H4 (cell line): ENCODE results near the gene WDFY3. TPM values are rescaled to one million over a fixed set of nuclear protein-coding genes. Genes with fewer than 3 reads are reported as not detected.
"Not testable (repeated sequence)": the region's sequence is repeated elsewhere in the genome, so short reads cannot be mapped to it uniquely, and the experiment has no call there.

Experiments
- DNase-seq: peaks from one replicate; pipeline ENCODE4 v3.0.0-alpha.2; 2015; ENCODE audit warnings: low spot score
- total RNA-seq: library from RNA; depleted of rRNA; stranded (reverse); fragments of >200 nt; shearing (Covaris generic); gene quantifications from 2 replicates; pipeline ENCODE4 v1.2.3, GENCODE V29; 2014

Gene WDFY3
- total RNA-seq, 1 experiment from 2014 or later, result 13.9 TPM

GRCh38 chr4:84857296-84857695 lies 109.2 kb downstream of the WDFY3 start:
- no peak for DNase-seq

GRCh38 chr4:84856468-84857049 lies 109.9 kb downstream of the WDFY3 start:
- no peak for DNase-seq

DNA sequence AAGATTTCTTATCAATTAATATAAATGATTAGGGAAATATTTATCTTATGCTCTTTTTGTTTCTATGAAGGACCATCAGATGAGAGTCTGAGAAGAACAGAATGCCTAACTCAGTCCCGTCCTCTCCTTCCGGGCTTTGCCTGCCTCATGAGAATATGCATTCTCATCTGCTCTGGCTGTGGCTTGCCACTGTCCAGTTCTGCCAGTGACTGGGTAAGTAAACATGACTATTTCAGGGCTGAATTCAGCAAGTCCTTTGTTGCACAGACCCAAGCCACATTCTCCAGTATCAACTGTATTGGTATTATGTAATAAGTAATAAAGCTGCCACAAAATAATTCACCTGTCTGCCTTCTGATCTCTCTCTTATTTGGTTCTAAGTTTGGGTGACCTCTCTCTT lies 110.7 kb downstream of the WDFY3 start:
- DNase-seq, result no peak

DNA sequence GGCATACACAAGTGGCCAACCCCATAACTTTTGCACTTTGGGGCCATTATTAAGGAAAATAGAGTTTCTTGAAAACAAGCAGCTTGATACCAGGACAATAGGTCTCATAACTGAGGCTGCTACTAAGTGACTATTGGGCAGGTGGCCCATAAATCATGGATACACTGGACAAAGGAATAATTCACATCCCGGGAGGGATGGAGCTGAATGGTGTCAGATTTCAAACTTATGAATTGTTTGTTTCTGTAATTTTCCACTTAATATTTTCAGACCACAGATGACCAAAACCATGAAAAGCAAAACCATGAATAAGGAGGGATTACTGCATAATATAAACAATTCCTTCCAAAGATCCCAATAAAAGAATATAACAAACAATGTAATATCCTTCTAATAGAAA lies 114.4 kb downstream of the WDFY3 start:
- DNase-seq, result no peak

DNA sequence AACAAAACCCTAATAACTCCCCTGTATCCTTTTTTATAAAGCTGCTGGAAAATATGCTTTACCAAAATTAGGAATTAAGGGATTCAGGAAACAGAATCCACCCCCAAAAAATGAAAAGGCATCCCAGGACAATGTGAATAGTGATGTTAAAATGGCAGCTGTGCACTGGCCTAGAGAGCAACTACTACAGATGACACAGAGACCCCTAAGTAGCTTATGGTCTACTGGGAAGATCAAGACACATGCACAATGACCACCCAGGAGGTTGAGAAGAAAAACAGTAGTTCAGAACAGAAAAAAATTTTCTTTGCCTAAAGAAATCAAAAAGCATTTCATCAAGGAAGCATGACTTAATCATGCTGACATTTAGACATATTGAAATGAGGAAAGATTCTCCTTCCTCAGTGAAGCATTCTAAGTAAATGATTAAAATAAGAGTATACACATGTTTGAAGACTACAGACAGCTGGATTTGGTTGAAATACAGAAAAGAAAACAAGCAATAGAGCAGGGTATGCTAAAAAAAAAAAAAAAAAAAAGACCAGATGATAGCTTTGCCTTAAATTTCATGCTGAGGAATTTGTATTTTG lies 117.3 kb downstream of the WDFY3 start:
- no peak for DNase-seq

GRCh38 chr4:84848432-84848831 lies 118.1 kb downstream of the WDFY3 start:
- DNase-seq, result no peak

DNA sequence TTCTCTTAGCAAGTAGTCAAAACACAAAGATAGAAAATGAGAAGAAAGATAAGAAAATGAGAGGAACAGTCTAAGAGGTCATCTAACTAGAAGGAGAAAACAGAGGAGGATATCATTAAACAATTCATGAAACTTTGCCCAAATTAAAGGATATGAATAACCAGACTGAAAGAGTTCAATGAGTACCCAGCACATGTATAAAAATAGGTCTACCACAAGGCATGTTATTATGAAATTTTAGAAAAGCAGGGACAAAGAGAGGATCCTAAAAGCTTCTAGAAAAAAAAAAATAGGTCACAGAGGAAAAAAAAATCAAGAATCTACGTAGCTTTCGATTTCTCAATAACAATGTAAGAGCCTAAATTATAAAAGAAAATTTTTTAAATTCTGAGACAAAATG lies 118.5 kb downstream of the WDFY3 start:
- no peak for DNase-seq

- DNase-seq, result no peak
Observed at GRCh38 chr4:84846985-84847384, 119.5 kb downstream of the WDFY3 start.

DNA sequence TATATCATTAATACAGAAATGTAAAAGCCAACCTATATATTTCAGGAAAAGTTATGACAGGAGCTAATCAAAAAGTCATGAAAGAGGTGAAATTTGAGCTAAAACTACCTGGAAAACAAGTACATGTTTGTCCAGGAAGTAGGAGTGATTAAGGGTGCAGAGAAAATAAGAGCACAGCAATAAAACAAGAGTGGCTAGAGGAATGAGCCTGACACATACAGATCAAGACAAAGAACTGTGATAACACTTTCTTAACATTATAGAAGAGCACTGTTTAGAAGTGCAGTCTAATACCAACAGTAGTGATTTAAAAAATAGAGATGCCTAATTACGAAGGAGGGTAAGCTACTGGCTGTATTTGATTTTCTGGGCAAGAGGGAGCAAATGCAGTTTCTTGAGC lies 125.1 kb downstream of the WDFY3 start:
- DNase-seq, result no peak

DNA sequence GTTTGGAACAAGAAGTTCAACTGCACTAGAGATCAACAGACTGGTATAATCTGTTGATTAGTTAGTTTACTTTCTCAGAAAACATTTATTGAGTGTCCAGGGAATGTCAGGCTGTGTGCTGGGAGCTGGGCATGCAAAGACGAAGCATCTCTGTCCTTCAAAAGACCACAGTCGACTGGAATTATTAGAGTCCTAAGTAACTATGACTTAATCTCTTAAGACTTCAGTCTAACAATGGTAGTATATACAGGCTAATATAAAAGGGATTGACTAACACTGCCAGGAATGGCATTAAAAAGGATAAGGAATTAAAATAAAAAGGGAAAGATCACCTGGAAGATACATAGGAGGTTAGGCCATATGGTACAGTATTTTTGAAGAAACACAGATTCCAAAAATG lies 128.7 kb downstream of the WDFY3 start:
- no peak for DNase-seq

DNA sequence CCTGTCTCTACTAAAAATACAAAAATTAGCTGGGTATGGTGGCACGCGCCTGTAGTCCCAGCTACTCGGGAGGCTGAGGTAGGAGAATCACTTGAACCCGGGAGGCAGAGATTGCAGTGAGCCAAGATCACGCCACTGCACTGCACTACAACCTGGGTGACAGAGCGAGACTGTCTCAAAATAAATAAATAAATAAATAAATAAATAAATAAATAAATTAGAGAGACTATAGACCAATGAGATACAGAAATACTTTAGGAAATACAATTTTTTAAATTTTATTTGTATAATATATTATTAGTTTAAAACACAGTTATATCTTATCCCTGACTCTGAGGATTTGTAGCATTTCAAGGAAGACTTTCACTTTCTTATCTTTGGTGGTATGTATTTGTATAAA lies 136.9 kb downstream of the WDFY3 start:
- not testable (repeated sequence) for DNase-seq

DNA sequence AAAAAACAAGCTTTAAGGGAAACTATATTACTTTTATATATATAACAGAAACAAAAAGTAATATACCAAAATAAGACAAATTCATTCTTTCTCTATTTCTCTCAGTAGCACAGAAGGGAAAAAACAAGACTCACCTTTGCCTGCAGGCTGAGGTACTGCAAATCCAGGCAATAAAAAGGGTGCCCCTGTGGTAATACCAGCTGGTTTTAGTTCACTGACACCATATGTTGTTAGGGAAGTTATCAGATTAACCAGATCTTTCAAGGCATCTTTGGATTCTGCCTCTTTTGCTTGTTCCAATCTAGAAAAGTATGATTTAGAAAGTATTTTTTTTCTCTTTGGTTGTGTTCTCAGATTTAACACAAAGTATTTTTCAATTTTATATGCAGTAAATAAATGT lies 139.8 kb downstream of the WDFY3 start:
- DNase-seq, result no peak

GRCh38 chr4:84825701-84826341 lies 140.7 kb downstream of the WDFY3 start:
- no peak for DNase-seq

DNA sequence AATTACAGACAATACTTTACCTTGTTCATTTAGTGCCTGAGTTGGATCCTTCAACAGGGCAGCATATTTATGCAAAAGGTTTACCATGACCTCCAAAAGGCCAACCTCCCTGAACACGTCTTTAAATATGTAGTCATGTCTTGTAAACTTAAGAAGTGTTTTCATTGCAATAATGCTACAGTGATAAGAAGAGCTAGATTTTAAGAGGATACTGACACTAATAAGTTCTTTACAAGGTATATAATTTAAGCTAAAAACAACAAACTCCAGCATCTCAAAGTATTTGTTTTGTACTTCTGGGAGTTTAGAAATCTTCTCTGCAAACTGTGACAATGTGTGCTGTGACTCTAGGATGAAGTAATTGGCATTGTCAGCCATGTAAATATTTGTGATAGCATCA lies 145.4 kb downstream of the WDFY3 start:
- DNase-seq, result no peak

- DNase-seq, result peak; percentile 72
Observed at GRCh38 chr4:84814094-84814750, 152.3 kb downstream of the WDFY3 start.

DNA sequence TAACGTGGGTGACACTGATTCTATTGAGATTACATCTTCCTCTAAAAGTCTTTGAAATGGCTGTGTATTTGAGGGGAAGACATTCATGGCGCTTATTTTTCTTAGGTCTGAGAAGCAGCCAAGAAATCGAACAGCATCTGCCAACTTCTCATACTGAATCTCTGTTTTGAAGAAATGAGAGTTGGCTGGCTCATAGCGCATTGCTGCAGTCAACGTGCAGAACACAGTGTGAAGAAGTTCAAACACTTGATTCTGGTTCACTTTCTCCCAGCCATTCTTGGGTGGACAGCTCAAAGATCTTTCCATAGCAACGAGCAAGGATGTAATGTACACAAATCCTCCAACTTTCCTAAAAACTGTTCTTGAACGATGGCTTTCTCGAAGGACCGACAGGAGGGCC lies 156.5 kb downstream of the WDFY3 start:
- DNase-seq, result no peak

- DNase-seq, result no peak
Observed at GRCh38 chr4:84808332-84808731, 158.2 kb downstream of the WDFY3 start.

DNA sequence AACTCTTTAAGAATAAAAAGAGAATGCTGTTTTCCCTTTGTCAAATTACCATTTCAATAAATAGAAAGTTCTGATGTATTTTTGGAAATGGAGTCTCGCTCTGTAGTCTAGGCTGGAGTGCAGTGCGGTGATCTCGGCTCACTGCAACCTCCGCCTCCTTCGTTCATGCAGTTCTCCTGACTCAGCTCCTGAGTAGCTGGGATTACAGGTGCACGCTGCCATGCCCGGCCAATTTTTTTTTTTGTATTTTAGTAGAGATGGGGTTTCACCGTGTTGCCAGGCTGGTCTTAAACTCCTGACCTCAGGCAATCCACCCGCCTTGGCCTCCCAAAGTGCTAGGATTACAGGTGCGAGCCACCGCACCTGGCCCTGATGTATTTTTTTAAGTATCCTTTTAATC lies 159.9 kb downstream of the WDFY3 start:
- not testable (repeated sequence) for DNase-seq

GRCh38 chr4:84804136-84804535 lies 162.4 kb downstream of the WDFY3 start:
- no peak for DNase-seq

GRCh38 chr4:84803720-84804119 lies 162.8 kb downstream of the WDFY3 start:
- DNase-seq, result no peak

DNA sequence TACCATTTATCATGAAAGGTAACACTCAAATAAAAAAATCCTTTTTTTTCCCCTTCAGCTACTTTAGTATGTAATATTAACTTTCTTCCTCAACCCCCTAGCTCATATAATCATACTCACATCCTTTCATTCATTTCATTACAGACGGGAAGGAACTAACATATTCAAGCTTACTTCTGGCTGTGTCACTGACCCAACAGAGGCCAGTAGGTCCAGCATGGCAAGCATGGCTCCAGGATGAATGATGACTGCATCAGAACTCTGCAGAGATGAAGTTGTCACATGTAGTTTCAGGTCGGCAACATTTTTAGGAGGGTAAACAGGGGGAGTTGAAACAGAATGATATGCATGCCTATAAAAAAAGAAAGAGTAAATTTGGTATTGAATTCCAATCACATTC lies 163.4 kb downstream of the WDFY3 start:
- DNase-seq, result no peak

GRCh38 chr4:84800256-84800655 lies 166.2 kb downstream of the WDFY3 start:
- DNase-seq, result no peak

DNA sequence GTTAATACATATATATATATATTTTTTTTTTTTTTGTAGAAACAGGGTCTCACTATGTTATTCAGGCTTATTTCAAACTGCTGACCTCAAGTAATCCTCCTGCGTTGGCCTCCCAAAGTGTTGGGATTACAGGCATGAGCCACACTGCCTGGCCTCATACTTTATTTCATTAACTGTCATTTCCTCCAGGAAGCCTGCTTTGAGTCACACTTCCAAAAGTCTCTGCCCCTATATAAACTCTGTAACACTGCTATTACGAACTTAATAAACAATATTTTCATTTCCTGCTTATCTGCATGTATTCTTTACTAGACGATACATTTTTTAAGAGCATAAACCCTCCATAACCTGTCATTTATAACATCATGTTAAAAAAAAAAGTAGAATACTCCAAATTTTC lies 167.2 kb downstream of the WDFY3 start:
- DNase-seq, result no peak
